Mesothelial cell of epicardium (in vitro differentiated cells): ENCODE measurements around the gene CDKN1C. TPM values are rescaled to one million over a fixed set of nuclear protein-coding genes. Genes with fewer than 3 reads are reported as not detected.

Experiments
- DNase-seq, 2 experiments: peaks; one replicate each; pipeline ENCODE4 v3.0.0; 2021; ENCODE audit warnings: low spot score in 2 of 2; ENCODE audit not compliant: unreplicated experiment in 2 of 2
- H3K27ac Mint-ChIP-seq: 2 replicates; pipeline ENCODE4 v1.8.0; 2021; ENCODE audit warnings: mixed read lengths
- H3K27me3 Mint-ChIP-seq: 2 replicates; pipeline ENCODE4 v1.8.0; 2021; ENCODE audit warnings: low read depth, mixed read lengths
- H3K36me3 Mint-ChIP-seq: 2 replicates; pipeline ENCODE4 v1.8.0; 2021; ENCODE audit warnings: mixed read lengths
- H3K4me1 Mint-ChIP-seq: 2 replicates; pipeline ENCODE4 v1.8.0; 2021; ENCODE audit warnings: mixed read lengths
- H3K4me3 Mint-ChIP-seq: 2 replicates; pipeline ENCODE4 v1.8.0; 2021; ENCODE audit warnings: mild to moderate bottlenecking, moderate library complexity, mixed read lengths
- H3K9me3 Mint-ChIP-seq: 2 replicates; pipeline ENCODE4 v1.8.0; 2021; ENCODE audit warnings: mixed read lengths
- total RNA-seq: library from RNA; stranded (reverse); gene quantifications from 3 replicates; pipeline ENCODE4 v1.2.1, GENCODE V29; 2021
- TF ChIP-seq, protein P1 (sequence below): fragments of 200-600 bp; sonication (generic); IDR thresholded peaks from one replicate; pipeline ENCODE4 v1.5.0; 2021; ENCODE audit warnings: antibody characterized with exemption; ENCODE audit not compliant: unreplicated experiment

Gene CDKN1C
- total RNA-seq: 132 to 148 TPM (median 146 TPM) in 3 replicates

DNA sequence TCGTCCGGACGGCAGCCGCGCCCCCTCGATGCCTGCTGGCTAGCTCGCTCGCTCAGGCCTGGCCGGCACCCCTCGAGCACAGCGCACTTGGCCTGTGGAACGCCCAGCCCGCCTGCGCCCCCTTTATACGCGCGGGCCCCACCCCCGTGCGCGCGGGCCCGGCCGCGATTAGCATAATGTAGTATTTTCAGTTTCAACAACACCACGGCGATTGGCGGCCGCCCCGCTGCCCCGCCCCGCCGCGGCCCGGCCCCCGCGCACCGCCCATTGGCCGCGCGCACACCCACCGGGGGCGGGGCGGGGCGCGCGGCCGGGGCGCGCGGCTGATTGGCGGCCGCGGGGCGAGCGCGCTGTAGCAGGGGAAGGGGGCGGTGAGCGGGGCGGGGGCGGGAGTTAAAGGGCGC lies at the start of gene CDKN1C:
CDKN1C (minus strand) TSS at position 98 of the 404 bp plus-strand sequence. CDS start 319 bp downstream, outside the sequence.
- DNase-seq: peak; percentile 78 to 91
- Mint-ChIP-seq H3K27me3 (no peaks in the 10 kb centered on the region), H3K4me1 (peaks cover 40% of the 10 kb centered on the region), H3K36me3 (peaks cover 5% of the 10 kb centered on the region), H3K4me3 (peak within 1 kb of the TSS; percentile 94), H3K9me3 (no peaks in the 10 kb centered on the region), H3K27ac (peak within 1 kb of the TSS; percentile 94)
- TF ChIP-seq, protein P1, sequence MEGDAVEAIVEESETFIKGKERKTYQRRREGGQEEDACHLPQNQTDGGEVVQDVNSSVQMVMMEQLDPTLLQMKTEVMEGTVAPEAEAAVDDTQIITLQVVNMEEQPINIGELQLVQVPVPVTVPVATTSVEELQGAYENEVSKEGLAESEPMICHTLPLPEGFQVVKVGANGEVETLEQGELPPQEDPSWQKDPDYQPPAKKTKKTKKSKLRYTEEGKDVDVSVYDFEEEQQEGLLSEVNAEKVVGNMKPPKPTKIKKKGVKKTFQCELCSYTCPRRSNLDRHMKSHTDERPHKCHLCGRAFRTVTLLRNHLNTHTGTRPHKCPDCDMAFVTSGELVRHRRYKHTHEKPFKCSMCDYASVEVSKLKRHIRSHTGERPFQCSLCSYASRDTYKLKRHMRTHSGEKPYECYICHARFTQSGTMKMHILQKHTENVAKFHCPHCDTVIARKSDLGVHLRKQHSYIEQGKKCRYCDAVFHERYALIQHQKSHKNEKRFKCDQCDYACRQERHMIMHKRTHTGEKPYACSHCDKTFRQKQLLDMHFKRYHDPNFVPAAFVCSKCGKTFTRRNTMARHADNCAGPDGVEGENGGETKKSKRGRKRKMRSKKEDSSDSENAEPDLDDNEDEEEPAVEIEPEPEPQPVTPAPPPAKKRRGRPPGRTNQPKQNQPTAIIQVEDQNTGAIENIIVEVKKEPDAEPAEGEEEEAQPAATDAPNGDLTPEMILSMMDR: no peak

GRCh38 chr11:2934611-2935239 lies 49.1 kb upstream of the CDKN1C start:
- DNase-seq: peak in 1 of 2 experiments; percentile 10
- peaks cover 6% of the 10 kb centered on the region for H3K4me1 Mint-ChIP-seq
- peaks cover 22% of the 10 kb centered on the region for H3K9me3 Mint-ChIP-seq
- H3K27ac Mint-ChIP-seq: no peak overlapping the region
- H3K36me3 Mint-ChIP-seq: peaks cover 19% of the 10 kb centered on the region
- TF ChIP-seq, protein P1: no peak
- peaks cover 33% of the 10 kb centered on the region for H3K27me3 Mint-ChIP-seq
- no peak overlapping the region for H3K4me3 Mint-ChIP-seq

DNA sequence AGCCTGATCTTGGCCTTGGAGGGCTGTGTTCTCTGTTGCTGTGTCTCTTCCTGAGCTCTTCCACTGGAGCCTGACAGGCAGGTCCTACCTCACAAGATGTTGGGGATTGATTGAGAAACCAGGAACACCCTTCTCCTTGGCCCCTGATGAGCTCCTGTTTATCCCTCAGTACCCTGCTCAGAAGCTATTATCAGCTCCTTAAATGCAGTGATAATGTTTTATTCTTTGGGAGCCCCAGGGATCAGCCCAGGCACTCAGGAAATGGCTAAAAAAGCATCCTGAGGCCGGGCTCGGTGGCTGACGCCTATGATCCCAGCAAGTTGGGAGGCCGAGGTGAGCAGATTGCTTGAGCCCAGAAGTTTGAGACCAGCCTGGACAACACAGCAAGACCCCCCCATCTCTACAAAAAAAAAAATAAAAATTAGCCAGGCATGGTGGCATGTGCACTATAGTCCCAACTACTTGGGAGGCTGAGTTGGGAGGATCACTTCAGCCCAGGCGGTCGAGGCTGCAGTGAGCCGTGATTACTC lies 48.5 kb upstream of the CDKN1C start:
- Mint-ChIP-seq H3K27ac (no peak overlapping the region), H3K9me3 (peaks cover 19% of the 10 kb centered on the region), H3K4me3 (no peak overlapping the region), H3K27me3 (peaks cover 35% of the 10 kb centered on the region), H3K36me3 (peaks cover 17% of the 10 kb centered on the region), H3K4me1 (peaks cover 7% of the 10 kb centered on the region)
- TF ChIP-seq, protein P1: no peak
- DNase-seq: no peak

DNA sequence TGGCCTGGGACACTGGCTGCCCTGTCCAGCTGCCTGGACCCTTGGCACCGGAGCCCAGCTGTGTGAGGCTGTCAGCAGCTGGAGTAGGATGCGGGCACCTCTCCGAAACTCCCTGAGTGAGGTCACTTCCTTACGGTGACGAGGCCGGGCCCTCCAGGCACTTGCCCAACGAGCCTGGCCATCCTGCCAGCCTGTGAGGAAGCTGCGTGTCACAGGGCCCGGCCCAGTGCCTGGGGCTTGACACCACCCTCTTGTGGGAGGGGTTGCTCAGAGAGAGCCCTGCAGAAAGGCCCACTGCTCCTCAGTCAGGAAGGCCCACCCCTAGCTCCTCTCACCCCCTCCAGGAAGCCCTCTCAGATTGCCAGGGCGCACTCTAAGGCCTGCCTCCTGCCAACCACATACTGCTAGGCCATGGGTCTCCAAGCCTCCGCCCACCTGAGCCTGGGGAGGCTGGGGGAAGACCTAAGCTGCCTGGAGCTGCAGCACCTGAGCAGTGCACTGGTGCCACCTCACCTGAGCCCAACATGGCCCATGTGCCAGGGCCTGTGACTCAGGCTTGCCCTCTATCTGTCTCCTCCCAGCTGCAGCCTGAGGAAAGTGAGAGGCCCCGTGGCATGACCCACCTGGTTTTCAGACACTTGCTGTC lies 47.9 kb upstream of the CDKN1C start:
- Mint-ChIP-seq H3K27ac (no peak overlapping the region), H3K9me3 (peaks cover 13% of the 10 kb centered on the region), H3K36me3 (peaks cover 12% of the 10 kb centered on the region), H3K4me1 (peaks cover 9% of the 10 kb centered on the region), H3K27me3 (peaks cover 40% of the 10 kb centered on the region), H3K4me3 (no peak overlapping the region)
- TF ChIP-seq, protein P1: no peak
- DNase-seq: peak in 1 of 2 experiments; percentile 15

DNA sequence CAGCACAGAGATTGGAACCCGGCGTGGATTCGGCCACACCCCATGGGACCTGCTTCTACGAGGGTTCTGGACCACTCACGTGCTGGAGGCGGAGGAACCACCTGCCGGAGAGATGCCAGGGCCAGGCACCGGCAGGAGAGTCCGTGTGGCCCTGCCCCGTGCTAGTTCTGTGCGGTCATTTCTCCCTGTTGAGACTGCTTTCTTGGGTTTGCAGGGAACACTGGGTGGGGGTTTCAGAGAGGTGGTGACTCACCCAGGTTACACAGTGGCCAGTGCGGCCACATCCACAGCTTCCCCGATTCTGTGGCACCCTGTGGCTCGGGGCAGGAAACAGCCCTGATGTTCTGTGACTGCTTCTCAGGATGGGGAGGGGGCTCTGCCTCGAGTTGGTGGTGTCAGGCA lies 47.3 kb upstream of the CDKN1C start:
- H3K27ac Mint-ChIP-seq: no peak overlapping the region
- peaks cover 46% of the 10 kb centered on the region for H3K27me3 Mint-ChIP-seq
- DNase-seq: no peak
- TF ChIP-seq, protein P1: no peak
- H3K9me3 Mint-ChIP-seq: peaks cover 10% of the 10 kb centered on the region
- peaks cover 11% of the 10 kb centered on the region for H3K4me1 Mint-ChIP-seq
- H3K4me3 Mint-ChIP-seq: no peak overlapping the region
- H3K36me3 Mint-ChIP-seq: peaks cover 6% of the 10 kb centered on the region
